NOMO-1 treated with DMSO at 0.1 percent for 48 hours (cell line): Measurements from ENCODE around the gene SLIT2.

Source experiments
- DNase-seq: peaks from one replicate; lab custom pipeline; 2025; ENCODE audit not compliant: unreplicated experiment; lab: John Stamatoyannopoulos, UW

SLIT2 gene

DNA sequence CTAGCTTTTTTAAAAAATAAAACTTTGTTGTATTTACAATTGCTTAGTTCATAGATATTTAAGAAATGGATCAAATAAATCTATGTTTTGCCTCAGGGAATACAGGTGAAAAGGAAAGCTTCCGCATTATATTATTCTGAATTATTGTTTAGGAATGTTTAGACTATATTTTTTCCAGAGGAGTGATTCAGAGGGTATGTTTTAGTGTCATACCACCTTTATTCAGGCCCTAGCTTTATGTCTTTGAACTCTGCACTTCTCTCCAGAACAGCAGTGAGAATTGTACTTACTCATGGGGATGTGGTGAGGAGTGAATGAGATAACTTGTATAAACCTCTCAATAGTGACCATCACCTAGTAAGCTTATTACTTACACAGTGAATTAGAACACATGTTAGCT is 14.0 kb downstream of the SLIT2 start:
- no peak for DNase-seq

- DNase-seq = no peak
Measured at GRCh38 chr4:20266215-20267082, 14.7 kb downstream of the SLIT2 start.

DNA sequence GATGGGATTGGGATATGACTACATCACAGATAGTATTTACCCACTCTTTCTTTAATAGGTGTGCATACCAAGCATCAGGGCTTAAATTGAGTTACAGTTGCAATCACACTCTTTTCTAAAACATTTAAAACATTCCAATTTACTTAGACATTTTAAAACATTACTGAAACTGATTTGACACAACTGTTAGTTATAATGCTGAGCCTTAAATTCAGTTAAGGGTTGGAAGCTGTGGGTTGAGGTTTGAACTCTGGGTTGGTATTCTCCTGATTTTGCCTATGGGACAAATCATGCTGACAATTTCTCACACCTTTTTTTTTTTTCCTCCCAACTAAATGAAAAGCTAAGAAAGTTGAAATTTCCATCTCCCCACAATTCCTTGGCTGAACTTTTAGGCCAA is 16.3 kb downstream of the SLIT2 start:
- DNase-seq = no peak

DNA sequence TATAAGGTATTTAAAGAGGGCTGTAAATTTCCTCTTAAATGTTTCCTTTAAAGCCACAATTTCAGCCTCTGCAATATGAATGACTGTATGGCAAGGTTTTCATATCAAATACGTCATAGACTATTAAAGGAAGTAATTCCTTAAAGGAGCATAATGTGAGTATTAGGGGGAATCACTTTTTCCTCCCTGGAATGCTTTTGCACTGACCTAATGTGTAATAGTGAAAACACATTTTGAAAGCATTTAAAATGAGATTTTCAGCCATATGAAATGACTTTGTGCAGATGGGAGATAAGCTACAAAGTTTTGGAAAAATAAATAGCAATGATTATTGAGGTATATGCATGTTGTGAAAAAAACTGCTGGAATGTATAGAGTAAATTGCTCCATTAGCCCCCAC is 17.6 kb downstream of the SLIT2 start:
- DNase-seq = no peak

DNA sequence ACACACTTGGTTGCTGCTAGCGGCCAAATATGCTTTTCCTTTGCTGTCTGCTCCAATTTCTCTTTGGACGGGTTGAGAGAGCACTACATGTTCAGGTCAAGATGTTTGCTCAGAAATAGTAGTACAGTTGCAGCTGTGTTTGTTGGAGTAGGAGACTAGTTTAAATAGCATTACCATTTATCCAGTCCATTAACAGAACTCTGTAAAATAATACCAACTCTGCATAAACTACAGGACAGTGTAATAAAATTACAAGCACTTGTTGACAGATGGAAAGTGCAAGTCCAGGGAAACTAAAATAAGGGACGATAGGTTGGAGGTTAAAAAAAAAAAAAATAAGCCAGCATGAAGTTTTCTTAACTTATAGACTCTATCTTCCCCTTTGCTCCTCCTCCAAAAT is 20.2 kb downstream of the SLIT2 start:
- DNase-seq = no peak

DNA sequence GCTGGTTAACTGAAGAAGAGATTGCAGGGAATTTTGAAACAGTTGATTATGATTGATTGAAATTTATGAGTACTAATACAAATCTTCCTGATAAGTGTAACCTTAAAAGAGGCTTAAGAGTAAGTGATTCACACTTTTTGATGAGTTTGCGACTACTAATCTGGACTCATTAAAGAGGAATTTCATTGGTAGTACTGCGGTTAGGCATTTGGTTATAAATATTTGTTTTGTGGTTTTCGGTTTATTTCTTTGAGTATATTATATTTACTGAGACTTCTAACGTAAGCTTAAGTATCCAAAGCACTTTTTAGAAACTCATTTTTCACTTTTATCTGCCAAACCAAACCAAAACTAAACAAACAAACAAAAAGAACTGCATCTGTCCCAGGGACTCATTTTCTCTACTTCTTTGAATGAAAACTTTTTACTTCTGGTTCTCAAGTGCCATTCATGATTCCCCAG is 20.7 kb downstream of the SLIT2 start:
- no peak for DNase-seq

GRCh38 chr4:20273793-20274192 is 22.1 kb downstream of the SLIT2 start:
- DNase-seq = no peak

- DNase-seq = no peak
Measured at GRCh38 chr4:20276848-20277247, 25.1 kb downstream of the SLIT2 start.

GRCh38 chr4:20278195-20278594 is 26.5 kb downstream of the SLIT2 start:
- DNase-seq = no peak

- no peak for DNase-seq
Measured at GRCh38 chr4:20279381-20279780, 27.7 kb downstream of the SLIT2 start.

DNA sequence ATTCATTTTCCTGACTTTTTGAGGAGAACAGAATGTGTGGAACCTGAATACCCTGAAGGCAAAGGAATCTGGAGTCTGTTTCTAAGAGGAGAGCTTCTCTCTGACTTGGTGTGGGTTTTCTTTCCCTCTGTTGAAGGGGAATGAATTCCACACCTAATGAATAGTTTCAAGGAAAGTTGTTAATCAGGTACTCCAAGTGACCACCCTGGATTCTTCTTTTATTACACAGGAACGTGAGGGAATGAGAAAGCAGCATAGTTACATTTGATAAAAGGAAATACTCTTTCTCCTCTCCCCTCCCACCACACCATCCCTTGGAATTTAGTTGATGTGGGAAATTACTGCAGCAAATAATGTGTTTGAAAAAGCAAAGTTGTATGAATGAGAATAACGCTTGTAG is 29.7 kb downstream of the SLIT2 start:
- DNase-seq = no peak

DNA sequence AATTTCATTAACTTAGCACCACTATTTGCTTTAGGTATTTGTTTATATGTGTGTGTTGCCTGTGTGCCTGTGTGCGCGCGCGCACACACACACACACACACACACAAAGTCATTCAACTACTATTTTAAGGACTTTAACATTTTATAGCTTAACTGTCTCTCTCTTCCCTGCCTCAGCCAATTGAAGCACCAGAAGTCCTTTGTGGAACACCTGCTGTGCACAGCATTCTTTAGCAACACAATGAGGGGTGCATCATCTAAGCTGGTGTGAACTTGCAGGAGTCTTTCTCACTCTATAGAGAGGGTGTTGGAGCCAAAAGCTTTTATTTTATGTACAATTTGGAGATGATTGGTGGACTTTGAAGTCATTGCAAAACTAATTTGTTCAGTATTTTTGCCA is 31.3 kb downstream of the SLIT2 start:
- DNase-seq = no peak

GRCh38 chr4:20284990-20285389 is 33.3 kb downstream of the SLIT2 start:
- DNase-seq = no peak

- no peak for DNase-seq
Measured at GRCh38 chr4:20287246-20287645, 35.5 kb downstream of the SLIT2 start.

DNA sequence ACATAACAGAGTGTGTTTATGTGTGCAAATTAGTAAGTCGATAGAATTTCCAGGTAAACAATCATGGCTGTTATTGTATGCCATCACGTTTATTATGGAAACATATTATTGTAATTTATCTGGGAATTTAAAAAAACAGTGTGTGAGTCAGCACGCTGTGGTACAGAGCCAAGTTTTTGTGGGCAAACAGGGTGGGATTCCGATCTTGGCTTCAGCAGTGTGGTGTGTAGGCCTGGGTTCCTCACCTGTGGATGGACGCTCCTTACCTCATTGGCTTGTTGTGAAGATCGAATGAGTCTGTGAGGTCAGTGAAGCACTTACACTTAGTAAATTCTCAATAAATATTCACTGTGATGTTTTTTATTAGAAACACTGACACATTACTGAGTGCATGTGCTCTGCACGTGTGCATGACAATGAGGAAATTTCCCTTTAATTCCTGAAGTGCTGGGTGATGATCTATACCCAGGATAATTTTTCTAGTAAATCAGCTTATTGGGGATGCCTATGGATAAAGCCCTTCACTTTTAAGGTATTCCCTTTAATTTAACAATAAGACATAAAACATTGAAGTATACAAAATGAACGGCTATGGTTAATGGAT is 36.4 kb downstream of the SLIT2 start:
- DNase-seq = no peak

- DNase-seq = no peak
Measured at GRCh38 chr4:20288846-20289512, 37.3 kb downstream of the SLIT2 start.

- DNase-seq = no peak
Measured at GRCh38 chr4:20289782-20290181, 38.1 kb downstream of the SLIT2 start.

DNA sequence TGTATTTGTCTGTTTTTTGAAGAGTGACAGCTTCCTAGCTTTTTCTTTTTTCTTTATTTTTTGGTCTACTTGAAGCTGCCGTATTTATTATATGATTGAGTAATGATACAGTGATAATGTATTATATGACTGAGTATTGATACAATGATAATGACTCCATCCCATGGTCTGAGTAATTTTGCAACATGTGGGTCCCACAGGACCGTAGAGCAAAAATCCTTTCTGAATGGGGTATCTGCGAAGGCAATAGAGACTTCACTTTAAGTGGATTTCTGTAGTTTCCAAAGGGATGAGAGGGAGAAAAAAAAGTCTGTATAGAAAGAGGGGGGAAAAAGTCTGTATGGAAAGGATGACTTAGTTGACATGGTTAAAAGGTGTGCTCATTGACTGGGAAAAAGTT is 41.0 kb downstream of the SLIT2 start:
- no peak for DNase-seq

DNA sequence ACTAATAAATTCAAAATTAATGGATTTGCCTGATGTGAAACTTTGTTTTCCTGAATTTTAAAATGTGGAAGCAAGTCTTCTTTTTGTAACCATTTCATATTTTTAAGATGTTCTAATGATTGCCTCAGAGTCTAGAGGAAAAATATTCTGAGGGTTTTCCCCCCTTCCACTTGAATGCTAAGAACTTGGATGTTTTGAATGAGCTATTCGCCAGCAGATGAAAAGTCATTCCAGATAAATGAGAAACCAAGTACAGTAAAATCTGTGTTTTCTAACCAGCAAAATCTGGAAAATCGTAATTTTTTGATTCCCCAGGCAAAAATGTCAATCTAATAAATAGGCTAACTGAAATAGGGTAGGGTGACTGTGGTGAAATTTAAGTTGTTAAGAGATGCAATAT is 45.6 kb downstream of the SLIT2 start:
- DNase-seq = no peak

- DNase-seq = no peak
Measured at GRCh38 chr4:20297783-20298182, 46.1 kb downstream of the SLIT2 start.

GRCh38 chr4:20298455-20298854 is 46.8 kb downstream of the SLIT2 start:
- no peak for DNase-seq

- no peak for DNase-seq
Measured at GRCh38 chr4:20298986-20299385, 47.3 kb downstream of the SLIT2 start.
